IPS-NIHi7 (cell line): ENCODE results near the gene RAB44.
A peak's percentile ranks its signal among the peaks of the same experiment; 100 is the strongest.
"Not testable (repeated sequence)": the region's sequence is repeated elsewhere in the genome, so short reads cannot be mapped to it uniquely, and the experiment has no call there.

ENCODE experiments used
- DNase-seq: peaks from one replicate; pipeline ENCODE4 v3.0.0; 2012; ENCODE audit warnings: mixed read lengths; ENCODE audit errors: extremely low spot score

RAB44 gene

DNA sequence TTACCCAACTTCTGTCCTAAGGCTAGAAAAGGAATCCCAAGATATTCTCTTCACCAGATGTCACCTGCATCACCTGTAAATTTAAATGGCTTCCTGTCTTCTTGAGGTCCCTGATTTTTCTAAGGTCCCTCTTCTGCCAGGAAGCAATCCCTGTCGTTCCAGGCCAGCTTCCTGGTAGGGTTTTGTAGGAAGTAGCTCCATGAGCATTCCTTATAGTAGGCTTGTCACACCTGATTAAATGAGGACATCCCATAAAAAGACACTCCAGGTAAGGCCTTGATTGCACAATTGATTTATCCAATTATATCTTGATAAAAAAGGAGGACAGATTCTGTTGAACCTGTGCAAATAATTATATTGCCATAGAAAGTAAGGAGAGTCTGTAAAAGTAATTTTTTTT, 8.7 kb downstream of the RAB44 start:
- DNase-seq: no peak

DNA sequence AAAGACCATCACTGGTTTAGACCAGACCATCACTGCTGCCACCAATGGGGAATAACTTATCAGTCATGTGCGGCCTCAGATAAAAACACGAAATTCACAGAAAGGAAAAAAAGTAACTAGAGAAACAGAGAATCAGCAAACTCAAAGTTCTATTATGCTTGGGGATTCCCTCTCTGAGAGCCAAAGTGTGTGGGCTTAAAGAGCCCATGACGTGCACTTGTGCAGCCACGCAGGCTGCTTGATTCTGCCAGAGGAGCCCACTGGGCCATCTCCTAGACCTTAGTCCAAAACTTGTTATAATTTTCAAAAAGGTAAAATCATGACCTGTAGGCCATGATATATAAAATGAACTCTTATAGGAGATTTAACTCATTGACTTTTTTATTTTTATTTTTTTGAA, 15.2 kb downstream of the RAB44 start:
- DNase-seq: no peak

DNA sequence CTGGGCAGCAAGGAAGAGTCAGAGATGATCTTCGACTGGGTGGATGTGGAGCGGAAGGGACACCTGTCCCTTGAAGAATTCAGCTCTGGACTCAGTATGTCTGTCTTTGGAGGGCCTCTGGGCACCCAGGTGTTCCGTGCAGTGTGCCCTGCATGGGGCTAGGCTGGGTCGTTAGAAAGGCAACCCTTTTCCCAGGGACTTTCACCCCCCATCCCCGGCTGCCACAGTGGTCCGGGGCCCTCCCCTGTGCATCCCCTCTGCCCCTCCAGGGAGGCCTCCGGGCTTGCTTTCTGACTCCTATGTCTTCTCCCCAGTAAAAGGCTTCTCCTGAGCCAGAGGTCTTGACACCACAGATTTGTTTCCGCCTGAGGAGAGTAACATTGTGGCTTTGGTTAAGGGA, 16.2 kb downstream of the RAB44 start:
- no peak for DNase-seq

DNA sequence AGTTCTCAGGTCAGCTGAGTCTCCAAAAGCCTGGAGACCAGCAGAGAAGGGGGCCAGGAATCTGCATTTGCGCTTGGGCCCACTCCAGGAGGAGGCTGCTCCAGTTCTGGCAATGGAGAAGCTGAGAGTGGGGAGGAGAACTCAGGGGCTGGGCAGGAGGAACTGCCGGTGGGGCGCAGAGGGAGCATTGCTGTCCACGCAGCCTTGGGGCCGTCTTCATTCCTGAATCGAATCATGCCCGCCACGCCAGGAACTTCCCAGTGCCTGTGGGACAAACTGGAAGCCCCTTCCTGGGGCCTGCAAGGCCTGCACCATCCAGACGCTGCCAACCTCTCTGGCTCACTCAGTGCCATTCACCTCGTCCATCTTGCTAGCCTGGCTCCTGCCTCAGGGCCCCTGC, 16.9 kb downstream of the RAB44 start:
- no peak for DNase-seq

DNA sequence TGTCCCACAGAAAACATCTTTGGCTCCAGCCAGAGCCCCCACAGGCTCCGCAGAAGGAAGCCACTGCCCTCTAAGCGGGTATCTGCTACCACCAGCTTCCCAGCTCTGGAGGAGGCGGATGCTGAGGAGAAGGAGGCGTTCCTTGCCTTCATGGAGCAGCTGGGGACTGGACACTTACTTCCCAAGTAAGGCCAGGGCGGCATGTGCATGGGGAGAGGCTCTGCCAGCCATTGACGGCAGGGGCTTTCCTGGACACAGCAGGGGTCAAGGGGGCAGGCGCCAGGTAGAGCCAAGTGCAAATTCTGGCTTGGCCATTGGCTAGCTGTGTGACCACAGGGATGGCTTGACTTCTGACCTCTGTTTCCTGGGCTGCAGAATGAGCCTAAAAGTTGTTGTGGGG, 17.8 kb downstream of the RAB44 start:
- DNase-seq: no peak

DNA sequence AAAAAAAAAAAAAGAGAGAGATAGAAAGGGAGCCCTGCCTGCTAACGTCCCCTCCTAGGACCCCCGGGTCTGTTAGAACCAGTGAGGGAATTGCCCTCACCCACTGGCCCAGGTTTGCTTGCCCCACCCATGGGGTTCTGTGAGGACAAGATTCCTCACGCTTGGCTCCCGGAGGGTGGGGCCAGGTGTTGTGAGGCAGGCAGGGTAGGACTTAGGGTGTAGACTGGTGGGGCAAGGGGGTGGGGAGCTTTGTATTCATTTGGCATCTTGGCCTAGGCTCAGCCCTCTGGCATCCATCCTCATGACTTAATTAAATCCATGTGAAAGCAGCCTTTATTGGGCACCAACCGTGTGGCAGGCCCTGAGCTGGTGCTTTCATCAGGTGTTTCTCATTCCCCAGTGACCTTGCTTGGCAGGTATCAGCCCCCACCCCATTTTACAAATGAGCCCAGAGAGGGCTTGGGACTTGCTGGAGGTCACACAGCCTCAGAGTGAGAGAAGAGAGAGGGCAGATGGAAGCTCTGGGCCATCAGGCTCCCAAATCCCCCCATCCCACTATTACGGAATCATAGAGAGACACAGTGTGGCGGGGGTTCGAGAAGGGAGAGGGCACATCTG, 19.0 kb downstream of the RAB44 start:
- no peak for DNase-seq

DNA sequence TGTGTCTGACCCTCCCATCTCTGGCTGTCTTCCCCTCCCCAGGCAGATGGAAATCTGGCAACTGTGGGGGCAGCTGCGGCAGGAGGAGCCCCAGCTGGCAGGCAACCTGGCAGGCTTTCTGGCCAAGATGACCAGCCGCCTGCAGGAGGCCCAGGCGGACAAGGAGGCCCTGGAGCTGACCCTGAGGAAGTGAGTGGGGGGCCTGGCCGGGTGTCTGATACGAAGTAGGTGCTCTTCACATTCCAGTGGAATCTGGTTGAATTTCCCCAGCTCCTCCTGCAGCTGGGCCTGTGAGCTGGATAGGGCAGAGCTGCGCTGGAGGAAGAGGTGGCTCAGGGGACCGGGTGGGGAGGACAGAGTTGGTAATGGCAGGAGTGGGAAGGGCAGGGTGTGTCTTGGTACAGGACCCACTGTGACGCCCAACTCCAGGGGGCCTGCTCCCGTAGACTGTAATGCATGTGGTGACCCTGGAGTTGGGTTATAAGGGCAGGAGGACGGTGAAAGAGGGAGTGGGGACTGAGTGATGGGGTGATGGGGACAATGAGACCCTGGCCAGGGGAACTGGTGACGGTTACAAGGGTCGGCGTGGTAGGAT, 19.7 kb downstream of the RAB44 start:
- DNase-seq: no peak

DNA sequence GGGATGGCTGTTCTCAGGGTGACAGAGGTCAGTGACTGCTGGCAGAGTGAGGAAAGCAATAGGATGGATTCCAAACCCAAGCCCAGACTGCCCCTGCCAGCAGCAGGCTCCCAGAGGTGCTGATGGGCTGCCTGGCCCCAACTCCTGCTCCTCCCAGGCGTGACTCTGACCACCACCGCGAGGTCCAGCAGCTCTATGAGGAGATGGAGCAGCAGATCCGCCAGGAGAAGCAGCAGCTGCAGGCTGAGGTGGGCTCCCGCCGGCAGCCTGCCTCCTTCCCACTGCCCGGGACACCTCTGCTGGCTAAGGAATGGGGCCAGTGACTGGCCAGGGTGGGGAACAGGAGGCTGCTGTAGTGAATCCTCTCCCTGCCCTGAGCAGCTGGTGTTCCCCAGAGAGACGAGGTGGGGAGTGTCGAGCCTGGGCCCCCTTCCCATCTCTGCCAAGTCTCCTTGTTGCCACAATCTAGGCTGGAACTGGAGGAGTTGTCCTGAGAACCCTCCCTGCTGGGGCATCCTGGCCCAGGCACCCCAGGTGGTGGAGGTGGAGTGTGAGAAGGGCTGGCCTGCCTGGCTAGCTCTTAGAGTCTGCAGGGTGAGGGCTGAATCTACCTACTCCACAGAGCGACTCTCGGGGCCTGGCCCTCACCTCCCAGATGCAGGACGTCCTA, 20.4 kb downstream of the RAB44 start:
- no peak for DNase-seq

DNA sequence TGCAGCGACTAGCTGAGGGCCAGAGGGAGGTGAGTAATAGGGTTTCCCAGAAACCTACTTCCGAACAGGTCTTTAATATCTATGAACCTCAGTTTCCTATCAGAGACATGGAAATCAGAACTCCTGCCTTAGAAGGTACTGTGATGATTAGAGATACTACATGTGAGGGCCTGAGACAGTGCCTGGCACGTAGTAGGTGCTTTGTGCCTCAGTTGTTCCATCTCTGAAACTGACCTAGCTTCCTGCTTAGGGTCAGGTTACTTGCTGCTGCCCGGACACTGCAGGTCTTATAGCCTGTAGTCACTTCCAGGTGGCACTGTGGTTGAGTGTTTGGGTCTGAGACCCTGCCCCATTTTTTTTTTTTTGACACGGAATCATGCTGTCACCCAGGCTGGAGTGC, 20.9 kb downstream of the RAB44 start:
- DNase-seq: no peak

DNA sequence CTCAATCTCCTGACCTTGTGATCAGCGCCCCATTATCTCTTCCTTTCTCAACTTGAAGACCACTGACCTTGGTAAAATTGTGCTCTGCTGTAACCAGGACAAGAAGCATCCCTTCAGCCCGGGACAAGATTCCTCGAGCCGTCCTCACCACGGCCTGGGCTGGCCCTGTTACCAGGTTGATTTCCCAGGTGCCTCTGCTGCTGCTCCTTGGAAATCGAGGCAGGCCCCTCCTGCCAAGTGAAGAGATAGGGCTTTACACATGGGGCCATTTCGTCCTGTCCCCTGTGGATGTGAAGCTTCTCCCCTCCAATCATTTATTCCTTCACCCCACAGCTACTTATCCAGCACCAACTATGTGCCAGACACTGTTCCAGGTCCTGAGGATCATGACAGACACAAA, 21.5 kb downstream of the RAB44 start:
- DNase-seq: no peak

DNA sequence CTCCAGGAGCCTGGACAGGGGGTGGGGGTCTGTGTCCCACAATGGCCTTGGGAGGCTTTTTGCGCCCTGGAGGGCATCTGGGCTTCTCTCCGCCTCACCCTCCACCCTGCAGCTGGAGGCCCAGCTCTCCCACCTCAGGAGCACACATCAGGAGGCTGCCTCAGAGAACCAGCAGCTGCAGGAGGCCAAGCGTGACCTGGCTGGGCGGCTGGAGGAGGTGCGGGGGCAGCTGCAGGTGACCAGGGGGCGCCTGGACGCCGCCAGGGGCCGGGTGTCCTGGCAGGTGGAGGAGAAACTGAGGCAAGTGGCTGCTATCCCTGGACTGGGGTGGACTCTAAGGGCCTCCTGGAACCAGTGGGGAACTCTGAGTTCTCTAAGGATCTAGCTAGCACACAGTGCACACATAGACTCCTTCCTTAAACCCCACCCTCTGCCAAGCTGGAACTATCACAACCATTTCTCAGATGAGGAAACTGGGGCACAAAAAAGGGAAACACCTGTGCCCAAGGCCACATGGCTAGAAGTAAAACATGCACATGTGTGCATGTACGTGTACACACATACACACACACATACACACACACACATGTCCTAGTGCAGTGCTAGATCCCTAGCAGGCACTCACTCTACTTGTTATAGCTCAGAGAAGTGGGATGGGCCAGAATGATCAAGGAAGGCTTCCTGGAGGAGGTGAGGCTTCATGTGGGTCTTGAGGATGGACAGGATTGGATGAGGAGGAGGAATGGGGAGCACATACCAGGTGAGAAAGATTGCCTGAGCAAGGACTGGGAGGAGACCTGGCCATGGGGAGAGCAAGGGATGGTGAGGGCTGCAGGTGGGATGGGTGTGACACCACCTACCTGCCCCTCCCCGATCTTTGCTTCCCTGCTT, 22.9 kb downstream of the RAB44 start:
- DNase-seq: no peak

DNA sequence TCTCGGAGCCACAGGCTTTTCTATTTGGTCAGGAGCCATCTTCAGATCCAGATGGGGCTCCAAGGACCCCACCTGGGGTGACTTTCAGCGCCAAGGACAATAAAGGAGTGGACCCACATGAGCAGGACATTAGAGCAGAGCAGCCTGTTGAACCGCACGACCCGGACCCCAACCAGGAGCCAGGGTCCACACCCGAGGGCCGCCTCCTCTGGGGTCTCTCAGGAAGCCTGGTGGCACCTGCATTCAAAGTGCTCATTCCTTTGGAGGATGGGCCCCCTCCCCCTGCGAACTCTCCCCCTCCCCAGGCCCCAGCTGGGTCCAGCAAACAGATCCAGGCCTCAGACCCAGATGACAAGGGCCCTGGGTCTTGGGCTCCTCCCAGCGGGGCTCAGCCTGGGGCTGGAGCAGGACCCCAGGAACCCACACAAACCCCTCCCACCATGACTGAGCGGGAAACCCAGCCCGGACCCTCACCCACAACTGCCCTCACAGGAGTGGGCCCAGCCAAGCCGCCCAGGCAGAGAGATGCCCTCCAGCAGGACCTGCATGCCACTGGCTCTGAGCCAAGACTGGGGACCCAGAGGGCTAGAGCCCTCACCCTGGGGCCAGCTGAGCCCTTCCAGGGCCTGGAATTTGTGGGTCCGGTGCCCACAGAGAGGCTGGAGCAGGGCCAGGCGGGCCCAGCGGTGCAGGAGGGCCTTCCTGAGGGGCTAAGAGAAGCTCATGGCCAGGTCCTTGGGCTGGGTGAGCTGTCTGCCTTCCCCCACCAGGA, 23.9 kb downstream of the RAB44 start:
- DNase-seq: no peak

DNA sequence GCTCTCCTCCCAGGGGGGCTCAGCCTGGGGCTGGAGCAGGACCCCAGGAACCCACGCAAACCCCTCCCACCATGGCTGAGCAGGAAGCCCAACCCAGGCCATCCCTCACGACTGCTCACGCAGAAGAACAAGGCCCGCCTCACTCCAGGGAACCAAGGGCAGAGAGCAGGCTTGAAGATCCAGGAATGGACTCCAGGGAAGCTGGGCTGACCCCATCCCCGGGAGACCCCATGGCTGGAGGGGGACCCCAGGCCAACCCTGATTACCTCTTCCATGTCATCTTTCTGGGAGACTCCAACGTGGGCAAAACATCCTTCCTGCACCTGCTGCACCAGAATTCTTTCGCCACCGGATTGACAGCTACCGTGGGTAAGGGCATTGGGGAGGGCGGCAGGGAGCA, 24.7 kb downstream of the RAB44 start:
- DNase-seq: no peak

DNA sequence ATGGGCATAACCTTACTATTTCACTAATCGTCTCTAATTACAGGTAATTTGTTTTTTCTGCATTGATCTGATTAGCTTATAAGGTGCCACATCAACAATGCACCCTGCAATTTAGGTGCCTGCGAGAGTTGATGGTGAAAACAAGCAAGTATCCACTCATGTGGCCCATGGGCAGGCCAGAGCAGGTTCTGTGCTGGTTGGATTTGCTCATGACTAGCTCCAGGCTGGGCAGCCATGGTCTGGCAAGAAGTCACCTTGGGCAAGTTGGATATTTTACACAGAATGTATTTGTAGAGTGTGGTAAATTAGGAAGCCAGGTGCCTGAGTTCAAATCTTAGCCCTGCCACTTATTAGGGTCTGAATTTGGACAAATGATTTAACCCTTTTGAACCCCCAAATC, 25.3 kb downstream of the RAB44 start:
- DNase-seq: no peak

DNA sequence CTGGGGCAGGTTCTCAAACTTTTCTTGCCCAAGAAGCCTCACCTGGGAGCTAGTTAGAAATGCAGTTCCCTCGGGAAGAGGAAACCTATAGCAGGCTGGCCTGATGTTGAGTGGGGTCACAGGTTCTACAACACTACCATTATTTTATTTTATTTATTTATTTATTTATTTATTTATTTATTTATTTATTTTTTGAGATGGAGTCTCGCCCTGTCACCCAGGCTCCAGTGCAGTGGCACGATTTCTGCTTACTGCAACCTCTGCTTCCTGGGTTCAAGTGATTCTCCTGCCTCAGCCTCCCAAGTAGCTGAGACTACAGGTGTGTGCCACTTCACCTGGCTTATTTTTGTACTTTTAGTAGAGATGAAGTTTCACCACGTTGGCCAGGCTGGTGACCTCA, 26.4 kb downstream of the RAB44 start:
- DNase-seq: not testable (repeated sequence)

DNA sequence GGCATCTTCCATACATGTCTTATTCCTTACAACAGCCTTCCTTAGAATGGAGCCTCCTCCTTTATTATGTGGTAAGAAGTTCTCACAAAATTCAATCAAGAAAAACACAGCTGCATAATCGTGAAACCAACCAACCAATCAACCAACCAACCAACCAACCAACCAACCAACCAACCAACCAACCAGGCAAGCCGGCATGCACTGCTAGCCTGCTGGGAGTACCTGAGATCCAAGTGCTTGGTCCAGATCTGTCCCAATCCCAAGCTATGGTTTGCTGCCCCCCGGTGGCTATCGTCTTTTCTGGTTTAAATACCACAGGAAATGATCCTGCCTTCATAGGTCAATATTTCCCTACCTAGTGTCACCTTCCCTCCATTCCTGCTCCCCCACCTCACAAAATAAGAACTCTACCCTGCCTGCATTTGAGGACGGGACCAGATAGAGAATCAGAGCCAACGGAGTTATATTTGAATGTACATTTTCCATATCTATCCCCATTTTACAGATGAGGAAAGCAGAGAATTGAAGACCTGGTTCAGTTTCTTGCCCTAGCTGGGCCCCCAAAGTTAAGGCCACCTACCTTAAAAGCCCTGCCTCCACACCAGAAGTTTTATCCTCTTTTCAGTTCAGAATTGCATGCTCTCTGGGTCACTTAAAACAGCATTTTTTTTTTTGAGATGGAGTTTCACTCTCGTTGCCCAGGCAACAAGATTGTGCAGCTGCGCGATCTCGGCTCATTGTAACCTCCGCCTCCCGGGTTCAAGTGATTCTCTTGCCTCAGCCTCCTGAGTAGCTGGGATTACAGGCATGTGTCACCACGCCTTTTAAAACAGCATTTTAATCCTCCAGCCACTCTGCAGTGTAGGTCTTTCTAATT, 27.1 kb downstream of the RAB44 start:
- peak; percentile 91 for DNase-seq

DNA sequence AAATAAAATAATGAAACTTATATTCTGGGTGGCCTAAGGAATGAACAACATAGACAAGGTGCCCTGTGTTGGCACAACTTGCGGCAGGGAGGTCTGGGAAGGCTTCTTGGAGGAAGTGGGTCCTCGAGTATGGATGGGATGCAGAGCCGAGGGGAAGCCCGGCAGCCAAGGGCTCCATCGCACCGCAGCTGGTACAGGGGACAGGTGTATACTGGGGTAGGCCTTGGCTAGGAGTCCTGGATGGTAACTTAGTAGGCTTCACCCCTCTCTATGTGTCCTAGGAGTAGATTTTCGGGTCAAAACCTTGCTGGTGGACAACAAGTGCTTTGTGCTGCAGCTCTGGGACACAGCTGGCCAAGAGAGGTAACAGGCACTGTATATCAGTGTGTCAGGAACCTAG, 28.0 kb downstream of the RAB44 start:
- DNase-seq: no peak

DNA sequence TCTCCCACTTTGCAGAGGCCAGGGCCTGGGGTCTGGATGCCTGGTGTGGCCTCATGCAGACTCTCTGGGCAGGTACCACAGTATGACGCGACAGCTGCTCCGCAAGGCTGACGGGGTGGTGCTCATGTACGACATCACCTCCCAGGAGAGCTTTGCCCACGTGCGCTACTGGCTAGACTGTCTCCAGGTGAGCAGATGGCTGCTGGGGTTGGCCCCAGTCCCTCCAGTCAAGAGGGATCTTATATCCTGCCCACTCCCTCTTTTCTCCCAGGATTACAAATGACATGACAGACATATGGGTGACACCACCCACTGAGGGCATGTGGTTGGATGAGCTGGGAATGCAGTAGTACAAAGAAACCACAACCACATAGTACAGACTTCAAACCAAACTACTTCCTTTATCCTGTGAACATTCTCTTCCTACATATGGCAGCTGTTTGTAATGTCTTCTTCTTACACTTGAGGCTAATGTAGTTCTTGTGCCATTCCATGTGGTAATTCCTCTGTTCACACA, 29.9 kb downstream of the RAB44 start:
- DNase-seq: no peak

DNA sequence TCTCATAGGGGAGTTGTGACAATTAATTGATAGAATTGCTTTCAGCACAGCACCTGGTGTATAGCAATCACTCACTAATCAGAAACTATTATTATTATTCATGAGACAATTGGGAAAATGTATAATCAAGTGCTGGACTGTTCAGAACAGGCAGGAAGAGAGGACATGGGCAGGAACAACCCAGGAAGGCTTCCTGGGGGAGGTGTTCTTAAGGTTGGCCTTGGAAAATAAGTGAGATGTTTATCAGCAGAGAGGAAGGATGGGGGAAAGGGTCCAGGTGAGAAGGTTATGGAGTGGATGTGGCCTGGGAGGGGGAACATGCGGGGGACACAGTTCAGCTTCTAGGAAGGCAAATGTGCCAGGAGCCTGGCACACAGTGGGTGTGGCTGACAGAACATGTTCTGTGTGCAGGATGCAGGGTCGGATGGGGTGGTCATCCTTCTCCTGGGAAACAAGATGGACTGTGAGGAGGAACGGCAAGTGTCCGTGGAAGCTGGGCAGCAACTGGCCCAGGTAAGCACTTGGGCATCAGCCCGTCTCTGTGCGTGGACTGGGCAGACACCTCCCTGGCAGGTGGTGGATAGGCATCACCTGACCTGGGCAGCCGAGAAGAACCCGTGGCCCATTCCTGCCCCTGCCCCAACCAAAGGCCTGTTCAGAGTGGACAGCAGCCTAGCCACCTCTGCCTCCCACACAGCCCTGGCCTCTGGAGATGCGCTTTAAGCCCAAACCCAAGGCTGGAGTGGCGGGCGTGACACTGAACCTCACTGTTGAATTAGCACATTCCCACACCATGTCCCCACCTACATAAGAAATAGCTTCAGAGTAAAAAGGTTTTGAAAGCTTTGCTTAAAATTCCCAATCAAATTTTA, 30.9 kb downstream of the RAB44 start:
- DNase-seq: no peak

DNA sequence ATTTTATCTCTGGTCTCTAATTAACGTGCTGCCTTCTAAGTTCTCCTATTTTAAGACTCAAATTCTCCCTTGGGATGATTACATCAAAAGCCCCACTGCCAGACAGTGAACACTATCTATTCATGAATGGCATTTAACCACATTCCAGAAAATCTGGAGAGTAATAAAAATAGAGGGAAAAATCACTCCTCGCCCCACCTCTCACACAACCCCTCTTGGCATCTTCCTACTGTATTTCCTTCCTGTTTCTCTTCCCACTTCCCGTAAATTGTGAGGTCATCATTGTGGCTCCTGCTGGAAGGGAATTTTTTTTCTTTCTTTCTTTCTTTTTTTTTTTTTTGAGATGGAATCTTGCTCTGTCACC, 31.5 kb downstream of the RAB44 start:
- DNase-seq: no peak
